NCI-H1436 (cell line): Measurements from ENCODE around the gene NCAM1.
A peak's percentile ranks its signal among the peaks of the same experiment; 100 is the strongest.

Experiments
- DNase-seq: peaks from one replicate; lab custom pipeline; 2025; lab: John Stamatoyannopoulos, UW

NCAM1 gene

DNA sequence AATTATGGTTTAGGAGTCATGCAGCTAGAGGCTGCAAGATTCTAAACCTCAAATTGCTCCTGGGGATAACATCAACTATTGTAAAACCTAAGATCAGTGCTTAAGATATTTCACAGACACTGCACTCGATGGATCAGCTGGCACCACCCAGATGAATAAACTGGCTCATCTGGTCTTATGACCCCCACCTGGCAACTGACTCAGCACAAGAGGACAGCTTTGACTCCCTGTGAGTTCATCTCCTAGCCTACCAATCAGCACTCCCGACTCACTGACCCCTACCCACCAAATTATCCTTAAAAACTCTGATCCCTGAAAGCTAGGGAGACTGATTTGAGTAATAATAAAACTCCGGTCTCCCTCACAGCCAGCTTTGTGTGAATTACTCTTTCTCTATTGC, 352.4 kb downstream of the NCAM1 start:
- no peak for DNase-seq

DNA sequence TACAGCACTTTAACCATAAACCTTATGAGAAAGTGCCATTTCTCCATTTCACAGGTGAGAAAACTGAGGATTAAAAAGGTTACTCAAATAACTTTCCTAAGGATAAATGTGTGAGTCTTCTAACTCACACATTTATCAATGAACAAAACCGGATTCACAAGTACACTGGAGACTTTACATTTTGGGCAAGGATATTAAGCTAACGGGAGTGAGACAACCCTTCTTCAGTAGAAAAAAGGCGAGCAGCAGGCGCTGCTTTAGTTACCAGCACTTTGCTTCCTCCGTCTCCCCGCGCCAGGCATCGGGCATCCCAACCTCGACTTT, 352.8 kb downstream of the NCAM1 start:
- no peak for DNase-seq

DNA sequence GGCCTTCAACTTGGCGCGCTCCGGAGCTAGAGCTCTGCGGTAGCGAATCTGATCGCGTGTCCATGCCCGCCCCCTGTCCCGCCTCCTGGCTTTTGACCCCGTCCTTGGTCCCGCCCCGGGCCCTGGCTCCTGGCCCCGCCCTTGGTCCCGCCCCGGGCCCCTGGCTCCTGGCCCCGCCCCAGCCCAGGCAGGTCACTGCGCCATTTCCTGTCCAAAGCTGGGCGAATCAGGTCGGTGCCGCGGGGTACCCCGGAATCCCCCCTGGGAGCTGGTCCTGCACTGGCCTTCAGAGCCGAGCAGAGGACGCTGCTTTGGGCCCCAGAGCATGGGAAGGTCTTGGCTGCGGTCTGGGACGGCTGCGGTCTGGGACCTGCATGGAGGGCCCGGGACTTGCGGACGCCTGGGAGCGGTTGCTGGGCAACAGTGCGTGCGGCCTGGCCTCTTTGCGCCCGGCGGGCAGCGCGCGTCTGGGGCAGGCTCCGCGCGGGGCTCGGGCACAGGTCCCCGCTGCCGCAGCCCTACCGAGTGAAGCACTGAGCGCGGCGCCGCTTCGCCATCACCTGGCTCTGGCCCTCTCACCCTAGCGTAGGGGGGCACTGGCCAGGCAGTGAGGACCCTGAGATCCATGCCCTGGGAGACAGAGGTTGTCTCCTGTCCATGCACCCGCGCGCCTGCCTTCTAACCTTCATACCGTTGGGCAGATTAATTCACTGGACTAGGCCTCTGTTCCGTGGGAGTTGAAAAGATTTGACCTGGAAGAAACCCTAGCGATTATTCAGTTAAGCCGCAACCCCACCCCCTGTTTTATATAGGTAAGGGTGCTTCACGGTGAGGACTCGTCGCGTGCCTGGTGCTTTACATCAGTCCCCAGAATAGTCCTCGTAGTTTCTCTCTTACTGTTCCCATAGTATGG, 353.4 kb downstream of the NCAM1 start, which contains the start of gene TTC12:
Gene TTC12, plus strand, starts transcription at position 195 of the 913 bp plus-strand sequence. CDS start 1,675 bp downstream, outside the sequence.
- DNase-seq = peak; percentile 83

DNA sequence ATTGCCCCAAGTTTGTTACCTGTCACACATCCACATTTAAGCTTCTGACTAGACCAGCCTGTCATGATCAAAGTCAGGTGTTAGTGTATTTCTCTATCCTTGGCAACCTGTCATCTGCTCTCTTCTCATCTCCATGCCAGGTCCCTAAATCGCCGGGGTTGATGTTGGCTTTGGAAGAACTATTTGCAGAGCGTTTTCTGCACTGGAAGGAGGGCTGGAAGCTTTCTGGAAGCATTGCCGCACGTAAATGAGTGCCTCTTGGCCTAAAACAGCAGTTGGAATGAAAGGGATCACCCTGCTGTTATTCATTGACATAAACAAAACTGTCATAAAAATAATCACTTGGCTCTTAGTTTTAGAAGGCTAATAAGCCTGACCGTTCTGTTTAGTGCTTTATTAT, 354.6 kb downstream of the NCAM1 start:
- no peak for DNase-seq

DNA sequence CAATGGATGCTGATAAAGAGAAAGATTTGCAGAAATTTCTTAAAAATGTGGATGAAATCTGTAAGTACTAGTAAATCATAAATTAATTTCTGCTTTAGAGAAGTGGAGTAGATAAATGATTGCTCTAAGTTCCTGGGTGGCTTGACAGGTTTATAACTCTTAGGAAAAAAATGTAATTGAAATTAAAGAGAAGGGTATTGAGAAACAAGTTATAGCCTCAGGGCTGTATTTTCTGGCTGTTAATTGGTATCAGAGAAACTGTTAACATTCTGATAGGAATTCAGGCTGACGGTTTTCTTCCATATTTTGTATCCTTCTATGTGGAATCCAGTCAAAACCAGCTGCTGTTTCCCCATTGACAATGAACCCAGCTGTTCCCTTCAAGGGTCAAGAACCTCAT, 355.0 kb downstream of the NCAM1 start:
- no peak for DNase-seq

DNA sequence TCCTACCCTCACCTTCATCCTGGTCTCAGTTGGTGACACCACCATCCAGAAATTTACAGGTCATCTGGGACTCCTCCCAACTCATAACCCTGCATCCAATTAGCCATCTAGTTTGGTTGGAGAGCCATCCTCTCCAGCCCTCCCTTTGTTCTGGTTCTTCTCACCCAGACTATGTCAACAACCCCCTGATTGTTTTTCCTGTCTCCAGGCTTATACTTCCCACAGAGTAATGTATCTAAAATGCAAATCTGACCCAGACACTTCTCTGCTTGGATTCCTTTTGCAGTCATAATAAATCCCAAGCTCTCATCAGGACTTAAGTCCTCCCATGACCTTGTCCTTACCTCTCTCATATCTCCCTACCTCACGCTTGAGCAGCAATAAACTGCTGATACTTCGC, 356.1 kb downstream of the NCAM1 start:
- DNase-seq = no peak

DNA sequence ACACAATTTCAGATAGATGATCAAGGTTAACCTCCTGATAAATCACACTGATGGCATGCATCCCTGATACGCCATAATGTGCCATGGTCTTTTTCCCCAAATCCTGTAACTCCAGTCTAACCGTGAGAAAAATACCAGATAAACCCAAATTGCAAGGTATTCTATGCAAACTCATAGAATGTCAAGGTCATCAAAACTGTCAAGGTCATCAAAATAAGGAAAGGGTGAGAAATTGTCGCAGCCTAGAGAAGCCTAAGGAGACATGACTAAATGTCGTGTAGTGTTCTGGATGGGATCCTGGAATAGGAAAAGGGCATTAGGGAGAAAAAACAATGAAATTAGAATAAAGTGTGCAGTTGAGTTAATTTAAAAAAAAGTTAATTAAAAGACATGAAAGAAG, 357.9 kb downstream of the NCAM1 start:
- no peak for DNase-seq

DNA sequence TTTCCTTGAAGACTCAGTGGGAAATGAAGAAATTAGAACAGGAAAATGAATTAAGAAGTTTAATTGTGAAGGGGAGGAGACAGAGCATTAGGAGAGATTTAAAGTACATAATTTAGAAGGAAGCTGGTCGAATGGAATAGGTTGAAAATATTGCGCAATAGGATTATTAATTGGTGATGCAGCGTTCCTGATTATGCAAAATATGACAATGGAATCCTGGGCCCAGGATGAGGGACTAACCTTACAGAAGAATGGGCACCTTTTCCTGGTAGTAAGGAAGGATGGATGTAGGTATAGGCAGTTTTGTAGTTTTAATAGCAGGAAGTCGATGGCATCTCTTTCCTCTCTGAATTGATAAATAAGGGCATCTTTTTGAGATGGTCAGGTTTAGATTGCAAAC, 360.9 kb downstream of the NCAM1 start:
- no peak for DNase-seq

DNA sequence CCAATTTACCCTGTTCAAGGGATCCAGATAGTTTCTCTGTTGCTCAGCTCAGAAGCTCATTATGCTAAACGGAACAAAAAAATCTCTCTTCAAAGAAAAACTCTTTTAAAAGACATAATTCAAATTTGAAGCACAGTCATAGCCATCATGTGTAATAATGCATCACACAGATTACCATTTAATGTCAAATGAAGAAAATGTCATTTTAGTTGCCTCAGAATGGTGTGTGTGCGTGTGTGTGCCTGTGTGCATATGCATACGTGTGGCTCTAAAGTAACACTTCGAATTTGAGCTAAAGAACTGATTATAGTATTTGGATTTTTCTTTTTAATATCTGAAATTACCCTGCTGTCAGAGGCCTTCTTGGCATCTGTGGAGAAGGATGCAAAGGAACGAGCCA, 363.0 kb downstream of the NCAM1 start:
- DNase-seq = no peak
